K562 (cell line): ENCODE data around the gene POMC.

Source experiments
- BRCA1 ChIP-seq, 2 experiments: fragments of 450-650 bp in 1 of 2; sonication (generic) in 1 of 2; formaldehyde crosslinking in 1 of 2; IDR thresholded peaks; 2 replicates each; pipeline versions ENCODE4 v1.5.0 to v1.6.1; 2017 to 2020; ENCODE audit warnings: mild to moderate bottlenecking in 1 of 2, missing genetic modification reagents in 1 of 2
- ELF4 ChIP-seq: fragments of 450-650 bp; formaldehyde crosslinking; IDR thresholded peaks from 2 replicates; pipeline ENCODE4 v1.4.0; 2022; ENCODE audit warnings: missing genetic modification characterization
- EWSR1 ChIP-seq: fragments of 450-650 bp; IDR thresholded peaks from 2 replicates; pipeline ENCODE4 v1.6.1; 2018; ENCODE audit warnings: borderline replicate concordance, mild to moderate bottlenecking, low read depth, moderate library complexity; ENCODE audit not compliant: partially characterized antibody

DNA sequence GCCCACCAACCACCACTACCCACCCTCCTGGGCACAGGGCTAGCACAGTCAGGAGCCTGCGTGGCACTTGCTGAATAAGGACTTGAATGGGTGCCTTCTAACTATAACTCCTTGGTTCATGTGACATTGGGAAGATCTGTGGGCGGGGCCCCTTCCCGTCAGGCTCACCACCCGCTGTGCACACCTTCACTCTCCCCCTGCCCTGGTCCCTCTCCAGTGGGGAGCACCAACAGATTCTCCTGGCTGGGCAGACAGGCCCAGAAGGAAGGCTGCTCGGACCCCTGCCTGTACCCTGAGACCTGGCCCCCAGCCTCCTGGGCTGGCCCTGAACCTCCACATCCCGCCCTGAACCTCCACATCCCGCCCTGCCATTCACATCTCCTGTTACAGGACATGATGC, 33.4 kb upstream of the POMC start:
- no peak for TF ChIP-seq EWSR1
- TF ChIP-seq ELF4 (CRISPR knock-in tag): no peak
- TF ChIP-seq BRCA1 (IDR thresholded peaks at IDR 0.05): no peak
- no peak for TF ChIP-seq BRCA1 (CRISPR knock-in tag; IDR thresholded peaks at IDR 0.05)
